Stimulated activated naive CD8-positive, alpha-beta T cell treated with anti-CD3 and anti-CD28 coated beads, Interleukin-15, amount 100 ng/mL, for 72 hours (primary cell): ENCODE data around the gene TTLL11.
A peak's percentile ranks its signal among the peaks of the same experiment; 100 is the strongest.
"Not testable (repeated sequence)": the region's sequence is repeated elsewhere in the genome, so short reads cannot be mapped to it uniquely, and the experiment has no call there.

Experiments
- ATAC-seq: fragments of 150-1000 bp; cut with Tn5 transposase; 2 replicates; pipeline ENCODE4 v1.10.0; 2021; ENCODE audit warnings: mild to moderate bottlenecking, moderate library complexity
- DNase-seq, 2 donors: peaks; one replicate each; pipeline ENCODE4 v3.0.0; 2021 to 2022
- H3K27ac Mint-ChIP-seq, 2 donors: one replicate each; pipeline ENCODE4 v1.8.0; 2022; ENCODE audit warnings: mild to moderate bottlenecking in 2 of 2, mixed read lengths in 2 of 2, moderate library complexity in 2 of 2
- H3K27me3 Mint-ChIP-seq: one replicate; pipeline ENCODE4 v1.8.0; 2022; ENCODE audit warnings: mixed read lengths
- H3K4me1 Mint-ChIP-seq: one replicate; pipeline ENCODE4 v1.8.0; 2022; ENCODE audit warnings: mild to moderate bottlenecking, mixed read lengths
- H3K4me3 Mint-ChIP-seq, 2 donors: one replicate each; pipeline ENCODE4 v1.8.0; 2022; ENCODE audit warnings: mild to moderate bottlenecking in 2 of 2, mixed read lengths in 2 of 2, moderate library complexity in 1 of 2
- H3K9me3 Mint-ChIP-seq, 2 donors: one replicate each; pipeline ENCODE4 v1.8.0; 2022; ENCODE audit warnings: mixed read lengths in 2 of 2

The TTLL11 gene

GRCh38 chr9:122080986-122081385 lies 12.1 kb downstream of the TTLL11 start:
- no peak for DNase-seq
- H3K27me3 Mint-ChIP-seq, result no peaks in the 10 kb centered on the region
- peaks cover 14% of the 10 kb centered on the region for H3K4me1 Mint-ChIP-seq
- ATAC-seq, result no peak
- H3K27ac Mint-ChIP-seq, result no peak overlapping the region
- peaks cover 10 to 15% of the 10 kb centered on the region in 2 donors for H3K9me3 Mint-ChIP-seq
- H3K4me3 Mint-ChIP-seq, result no peak overlapping the region

- ATAC-seq (no peak), DNase-seq (no peak)
- Mint-ChIP-seq H3K4me1 (peaks cover 12% of the 10 kb centered on the region), H3K27me3 (no peaks in the 10 kb centered on the region), H3K9me3 (peaks cover 10 to 15% of the 10 kb centered on the region in 2 donors), H3K27ac (no peak overlapping the region), H3K4me3 (no peak overlapping the region)
Observed at GRCh38 chr9:122078557-122078956, 14.6 kb downstream of the TTLL11 start.

GRCh38 chr9:122076773-122077172 lies 16.3 kb downstream of the TTLL11 start:
- no peaks in the 10 kb centered on the region for H3K27me3 Mint-ChIP-seq
- H3K9me3 Mint-ChIP-seq, result peaks cover 10 to 15% of the 10 kb centered on the region in 2 donors
- no peak overlapping the region for H3K27ac Mint-ChIP-seq
- no peak for DNase-seq
- H3K4me1 Mint-ChIP-seq, result peaks cover 5% of the 10 kb centered on the region
- H3K4me3 Mint-ChIP-seq, result no peak overlapping the region
- no peak for ATAC-seq

GRCh38 chr9:122076117-122076516 lies 17.0 kb downstream of the TTLL11 start:
- ATAC-seq, result no peak
- peak overlapping the region in 1 of 2 donors; percentile 30 for H3K27ac Mint-ChIP-seq
- no peak for DNase-seq
- H3K27me3 Mint-ChIP-seq, result no peaks in the 10 kb centered on the region
- peaks cover 10 to 15% of the 10 kb centered on the region in 2 donors for H3K9me3 Mint-ChIP-seq
- no peak overlapping the region for H3K4me3 Mint-ChIP-seq
- peaks cover 5% of the 10 kb centered on the region for H3K4me1 Mint-ChIP-seq

GRCh38 chr9:122075135-122076030 lies 17.7 kb downstream of the TTLL11 start:
- Mint-ChIP-seq H3K27ac (no peak overlapping the region), H3K4me1 (peaks cover 5% of the 10 kb centered on the region), H3K9me3 (peaks cover 10 to 15% of the 10 kb centered on the region in 2 donors), H3K27me3 (no peaks in the 10 kb centered on the region), H3K4me3 (no peak overlapping the region)
- ATAC-seq, result no peak
- DNase-seq, result no peak

GRCh38 chr9:122071715-122072114 lies 21.4 kb downstream of the TTLL11 start:
- DNase-seq (no peak), ATAC-seq (no peak)
- Mint-ChIP-seq H3K9me3 (peaks cover 6 to 8% of the 10 kb centered on the region in 2 donors), H3K27ac (peak overlapping the region in 1 of 2 donors; percentile 4), H3K4me1 (peaks cover 5% of the 10 kb centered on the region), H3K4me3 (no peak overlapping the region), H3K27me3 (no peaks in the 10 kb centered on the region)

- DNase-seq (no peak), ATAC-seq (no peak)
- Mint-ChIP-seq H3K27ac (no peak overlapping the region), H3K4me3 (no peak overlapping the region), H3K27me3 (no peaks in the 10 kb centered on the region), H3K9me3 (peaks cover 5 to 13% of the 10 kb centered on the region in 2 donors), H3K4me1 (peaks cover 5% of the 10 kb centered on the region)
Observed at GRCh38 chr9:122070728-122071515, 22.2 kb downstream of the TTLL11 start.

GRCh38 chr9:122066680-122067079 lies 26.4 kb downstream of the TTLL11 start:
- DNase-seq, H3K4me1 Mint-ChIP-seq, ATAC-seq, H3K4me3 Mint-ChIP-seq, H3K27me3 Mint-ChIP-seq, H3K27ac Mint-ChIP-seq: not testable (repeated sequence)
- peaks cover 5 to 13% of the 10 kb centered on the region in 2 donors for H3K9me3 Mint-ChIP-seq

- Mint-ChIP-seq H3K27me3 (no peaks in the 10 kb centered on the region), H3K27ac (no peak overlapping the region), H3K4me1 (peaks cover 9% of the 10 kb centered on the region), H3K9me3 (peaks cover 5 to 13% of the 10 kb centered on the region in 2 donors), H3K4me3 (no peak overlapping the region)
- DNase-seq (no peak), ATAC-seq (no peak)
Observed at GRCh38 chr9:122065923-122066629, 27.0 kb downstream of the TTLL11 start.

GRCh38 chr9:122060481-122060880 lies 32.6 kb downstream of the TTLL11 start:
- H3K27me3 Mint-ChIP-seq, result no peaks in the 10 kb centered on the region
- H3K27ac Mint-ChIP-seq, result no peak overlapping the region
- H3K4me1 Mint-ChIP-seq, result no peaks in the 10 kb centered on the region
- no peak for ATAC-seq
- H3K9me3 Mint-ChIP-seq, result no peaks in the 10 kb centered on the region
- DNase-seq, result no peak
- H3K4me3 Mint-ChIP-seq, result no peak overlapping the region

- ATAC-seq, result no peak
- Mint-ChIP-seq H3K9me3 (no peaks in the 10 kb centered on the region), H3K4me1 (no peaks in the 10 kb centered on the region), H3K27me3 (no peaks in the 10 kb centered on the region), H3K27ac (no peak overlapping the region), H3K4me3 (no peak overlapping the region)
- no peak for DNase-seq
Observed at GRCh38 chr9:122059955-122060324, 33.2 kb downstream of the TTLL11 start.

GRCh38 chr9:122059214-122059954 lies 33.7 kb downstream of the TTLL11 start:
- no peaks in the 10 kb centered on the region for H3K9me3 Mint-ChIP-seq
- H3K27ac Mint-ChIP-seq, result no peak overlapping the region
- ATAC-seq, result no peak
- H3K4me1 Mint-ChIP-seq, result no peaks in the 10 kb centered on the region
- no peaks in the 10 kb centered on the region for H3K27me3 Mint-ChIP-seq
- DNase-seq, result no peak
- H3K4me3 Mint-ChIP-seq, result no peak overlapping the region

GRCh38 chr9:122058709-122059108 lies 34.4 kb downstream of the TTLL11 start:
- H3K27me3 Mint-ChIP-seq, result no peaks in the 10 kb centered on the region
- no peak for ATAC-seq
- no peaks in the 10 kb centered on the region for H3K9me3 Mint-ChIP-seq
- no peaks in the 10 kb centered on the region for H3K4me1 Mint-ChIP-seq
- H3K4me3 Mint-ChIP-seq, result no peak overlapping the region
- DNase-seq, result no peak
- no peak overlapping the region for H3K27ac Mint-ChIP-seq

GRCh38 chr9:122058051-122058450 lies 35.1 kb downstream of the TTLL11 start:
- no peak overlapping the region for H3K27ac Mint-ChIP-seq
- peaks cover 4% of the 10 kb centered on the region for H3K4me1 Mint-ChIP-seq
- DNase-seq (no peak), ATAC-seq (no peak)
- H3K27me3 Mint-ChIP-seq, result no peaks in the 10 kb centered on the region
- no peaks in the 10 kb centered on the region for H3K9me3 Mint-ChIP-seq
- H3K4me3 Mint-ChIP-seq, result no peak overlapping the region

GRCh38 chr9:122057211-122057610 lies 35.9 kb downstream of the TTLL11 start:
- no peak overlapping the region for H3K4me3 Mint-ChIP-seq
- no peaks in the 10 kb centered on the region for H3K9me3 Mint-ChIP-seq
- DNase-seq, result no peak
- H3K27me3 Mint-ChIP-seq, result no peaks in the 10 kb centered on the region
- peaks cover 13% of the 10 kb centered on the region for H3K4me1 Mint-ChIP-seq
- no peak overlapping the region for H3K27ac Mint-ChIP-seq
- ATAC-seq, result no peak
